NCI-H446 (cell line): Measurements from ENCODE around the gene GRM1.

Experiments used
- DNase-seq, 2 experiments: peaks; one replicate each; lab custom pipeline; 2025; lab: John Stamatoyannopoulos, UW

The GRM1 gene

DNA sequence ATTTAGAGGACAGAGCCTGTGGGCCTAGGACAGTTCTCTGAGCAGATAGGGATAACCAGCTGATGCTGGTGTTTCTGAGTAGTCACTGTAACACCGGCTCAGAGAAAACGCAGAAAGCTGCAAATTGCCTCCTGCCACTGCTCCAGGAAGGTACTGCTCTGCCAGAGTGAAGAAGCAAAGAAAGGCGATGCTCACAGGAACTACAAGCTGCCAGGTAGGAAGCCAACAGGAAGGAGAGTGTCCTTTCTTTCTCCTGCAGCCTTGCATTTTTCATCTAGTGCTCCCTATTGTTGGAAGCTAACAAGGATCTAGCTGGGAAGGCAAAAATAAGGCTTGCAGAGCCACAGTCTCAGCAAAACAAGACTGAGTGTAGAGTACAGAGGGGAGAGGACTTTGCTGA is 444.1 kb downstream of the GRM1 start:
- no peak for DNase-seq

GRCh38 chr6:146481527-146481926 is 452.7 kb downstream of the GRM1 start:
- DNase-seq = no peak

DNA sequence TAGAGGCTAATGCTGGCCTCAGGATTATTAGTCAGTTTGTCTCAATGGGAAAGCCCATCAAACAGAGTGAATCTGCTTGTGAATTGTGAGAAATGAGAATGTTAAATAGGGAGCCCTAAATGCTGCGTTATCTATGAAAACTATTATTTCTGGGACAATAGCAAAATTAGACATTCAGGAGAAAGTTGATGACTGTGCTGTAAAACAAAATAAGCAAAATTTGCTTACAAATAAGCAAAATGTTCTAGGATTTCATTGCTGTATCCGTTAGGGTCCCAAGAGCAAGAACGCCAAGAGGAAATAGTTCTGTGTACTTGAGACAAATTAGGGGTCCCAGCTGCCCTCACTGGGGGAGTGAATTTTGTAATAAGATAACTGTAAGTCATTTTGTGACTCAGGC is 455.5 kb downstream of the GRM1 start:
- no peak for DNase-seq
